Erythroblast (primary cell): ENCODE data around the gene EVC2.

Experiments used
- DNase-seq, 2 experiments: peaks; one replicate each; lab custom pipeline; 2025; lab: John Stamatoyannopoulos, UW
- GATA1 ChIP-seq: IDR thresholded peaks from 2 replicates; pipeline ENCODE4 v1.6.1; 2011; ENCODE audit warnings: low read depth, mild to moderate bottlenecking, control low read depth, low read length, moderate library complexity
- POLR2A ChIP-seq: IDR thresholded peaks from 2 replicates; pipeline ENCODE4 v1.6.1; 2011; ENCODE audit warnings: mild to moderate bottlenecking, low read length

EVC2 gene

DNA sequence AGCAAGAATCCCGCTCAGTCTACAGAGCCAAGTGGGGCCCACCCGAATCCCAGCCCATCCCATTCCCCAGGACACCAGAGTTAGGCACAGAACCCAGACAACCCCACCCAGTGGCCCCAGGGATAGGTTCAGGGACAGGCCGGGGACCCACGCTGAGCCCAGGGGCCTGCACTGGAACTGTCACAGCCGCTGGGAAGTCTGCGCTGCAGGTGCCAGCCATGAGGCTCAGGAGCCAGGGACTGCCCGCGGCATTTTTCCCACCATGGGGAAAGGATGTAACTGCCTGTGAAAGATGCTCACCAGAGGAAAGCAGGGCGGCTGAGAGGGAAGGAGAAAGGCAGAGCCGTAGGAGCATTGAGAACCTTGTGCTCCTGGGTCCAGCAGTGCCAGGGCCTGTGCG is 12.0 kb downstream of the EVC2 start:
- no peak for DNase-seq
- TF ChIP-seq POLR2A (no peak), GATA1 (no peak)

DNA sequence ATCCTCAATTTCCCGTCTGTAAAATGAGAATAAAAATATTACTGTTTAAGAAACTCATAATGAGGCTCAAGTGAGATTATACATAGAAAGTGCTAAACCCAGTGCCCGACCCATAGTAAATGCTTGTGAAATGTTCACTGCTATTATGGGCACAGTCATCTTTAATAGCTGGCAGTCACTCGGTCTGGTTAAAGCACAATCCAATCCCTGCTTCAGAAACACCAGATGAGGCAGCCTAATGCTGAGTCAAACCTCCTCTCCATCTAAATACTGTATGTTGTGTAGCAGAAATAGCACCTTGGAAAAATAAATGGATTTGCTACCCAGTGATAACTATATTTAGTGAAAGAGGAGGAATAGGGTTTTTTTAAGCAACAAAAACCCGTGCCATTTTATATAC is 14.5 kb downstream of the EVC2 start:
- DNase-seq: no peak

DNA sequence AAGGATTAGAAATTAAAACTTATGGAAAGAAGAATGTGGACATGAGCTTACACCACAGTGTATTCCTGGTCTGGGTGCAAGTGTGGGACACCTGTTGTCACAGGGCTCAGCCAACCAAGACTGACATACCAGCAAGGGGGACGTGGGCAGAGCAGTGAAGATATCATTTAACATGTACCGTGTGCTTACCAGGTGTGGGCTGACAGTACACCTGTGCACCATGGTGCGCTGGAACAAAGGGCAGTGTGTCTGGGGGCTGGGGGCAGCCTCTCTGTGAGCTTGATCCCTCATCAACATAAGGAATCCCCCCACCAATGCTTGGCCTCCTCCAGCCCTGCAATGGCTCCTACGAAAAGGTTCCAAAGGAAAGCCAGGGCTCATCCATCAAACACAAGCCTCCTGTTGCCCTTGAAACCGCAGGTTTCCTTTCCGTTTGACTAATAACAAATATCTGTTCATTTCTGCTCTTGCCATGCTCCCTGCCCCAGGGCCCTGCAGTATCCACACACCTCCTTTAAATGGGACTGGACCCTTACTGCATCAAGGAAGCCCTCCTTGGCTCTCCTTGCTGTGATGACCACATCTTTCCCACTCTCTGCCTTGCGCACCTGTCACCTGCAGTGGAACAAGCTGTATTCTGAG is 16.7 kb downstream of the EVC2 start:
- no peak for DNase-seq
- TF ChIP-seq GATA1 (no peak), POLR2A (no peak)

More for the DNA sequence above, 14.5 kb downstream of the EVC2 start:
- TF ChIP-seq POLR2A (no peak), GATA1 (no peak)

- no peak for TF ChIP-seq POLR2A
- TF ChIP-seq GATA1: no peak
- no peak for DNase-seq
These were observed 19.3 kb downstream of the EVC2 start for GRCh38 chr4:5689065-5689464.

GRCh38 chr4:5686338-5686737 is 22.0 kb downstream of the EVC2 start:
- TF ChIP-seq GATA1: no peak
- no peak for TF ChIP-seq POLR2A
- no peak for DNase-seq

GRCh38 chr4:5685296-5685695 is 23.1 kb downstream of the EVC2 start:
- no peak for DNase-seq
- TF ChIP-seq POLR2A (no peak), GATA1 (no peak)

DNA sequence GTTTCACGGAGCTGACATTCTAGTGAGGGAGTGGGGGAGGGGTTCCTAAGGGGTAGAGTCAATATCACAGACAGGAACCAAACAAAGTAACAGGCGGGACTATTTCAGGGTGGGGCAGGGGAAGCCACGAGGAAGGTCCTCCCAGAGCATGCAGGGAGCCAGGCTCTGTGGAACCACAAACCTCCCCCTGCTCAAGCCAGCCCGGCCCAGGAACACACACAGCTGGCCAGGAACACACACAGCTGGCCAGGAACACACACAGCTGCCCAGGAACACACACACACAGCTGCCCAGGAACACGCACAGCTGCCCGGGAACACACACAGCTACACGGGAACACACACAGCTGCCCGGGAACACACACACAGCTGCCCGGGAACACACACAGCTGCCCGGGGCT is 24.8 kb downstream of the EVC2 start:
- no peak for TF ChIP-seq POLR2A
- no peak for TF ChIP-seq GATA1
- DNase-seq: no peak

- no peak for TF ChIP-seq POLR2A
- no peak for TF ChIP-seq GATA1
- no peak for DNase-seq
These were observed 29.4 kb downstream of the EVC2 start for GRCh38 chr4:5678977-5679376.

GRCh38 chr4:5676763-5677162 is 31.6 kb downstream of the EVC2 start:
- DNase-seq: no peak
- TF ChIP-seq POLR2A: no peak
- TF ChIP-seq GATA1: no peak

- TF ChIP-seq POLR2A (no peak), GATA1 (no peak)
- no peak for DNase-seq
These were observed 41.6 kb downstream of the EVC2 start for GRCh38 chr4:5666741-5667140.

- DNase-seq: no peak
- no peak for TF ChIP-seq POLR2A
- TF ChIP-seq GATA1: no peak
These were observed 43.6 kb downstream of the EVC2 start for GRCh38 chr4:5664778-5665177.

- no peak for TF ChIP-seq POLR2A
- no peak for TF ChIP-seq GATA1
- no peak for DNase-seq
These were observed 45.8 kb downstream of the EVC2 start for GRCh38 chr4:5662555-5662954.

- DNase-seq: no peak
- TF ChIP-seq POLR2A (no peak), GATA1 (no peak)
These were observed 47.1 kb downstream of the EVC2 start for GRCh38 chr4:5661237-5661636.

DNA sequence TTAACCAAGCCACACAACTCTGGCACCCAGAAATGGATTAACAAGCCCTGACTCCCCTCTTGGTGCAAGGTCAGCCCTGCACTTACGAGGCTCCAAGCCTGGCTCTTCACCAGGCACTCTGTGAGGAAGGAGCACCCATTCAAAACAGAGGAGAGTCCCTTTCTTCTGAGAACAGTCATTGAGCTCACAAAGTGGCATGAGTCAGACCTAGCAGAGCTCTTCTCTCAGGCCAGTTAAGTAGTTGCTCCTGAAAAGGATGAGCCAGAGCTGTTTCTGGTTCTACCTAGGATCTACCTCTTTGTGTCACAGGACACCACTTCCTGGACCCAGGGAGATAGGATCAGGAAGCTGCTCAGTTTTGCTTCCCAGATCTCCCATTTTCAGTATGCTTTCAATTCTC is 48.2 kb downstream of the EVC2 start:
- TF ChIP-seq GATA1 (no peak), POLR2A (no peak)
- DNase-seq: no peak

GRCh38 chr4:5658974-5659373 is 49.4 kb downstream of the EVC2 start:
- TF ChIP-seq POLR2A: no peak
- TF ChIP-seq GATA1: no peak
- DNase-seq: no peak
